ENCODE data around the gene CCDC12.

- no peak for TF ChIP-seq CTCF (IDR thresholded peaks at IDR 0.05)
- no peak for TF ChIP-seq POLR2A (IDR thresholded peaks at IDR 0.05)
Measured at GRCh38 chr3:46883830-46884185, 92.7 kb downstream of the CCDC12 start.
